AG04449 (cell line): Measurements from ENCODE around the gene YY1.

ENCODE experiments used
- CTCF ChIA-PET: fragments of 350-600 bp; formaldehyde crosslinking; extraction: SDS; loops from one replicate; lab custom pipeline; 2021; ENCODE audit warnings: antibody characterized with exemption; lab: Yijun Ruan, JAX
- POLR2A ChIA-PET: fragments of 400-600, 350-600 bp; formaldehyde crosslinking; extraction: SDS; loops from one replicate; lab custom pipeline; 2020; ENCODE audit warnings: antibody characterized with exemption, inconsistent platforms; lab: Yijun Ruan, JAX
- DNase-seq: peaks from one replicate; pipeline ENCODE4 v3.0.0-alpha.2; 2010; ENCODE audit warnings: low read depth, low spot score
- H3K4me3 ChIP-seq: 2 replicates; pipeline ENCODE4 v1.5.1; 2011; ENCODE audit warnings: low read depth, mild to moderate bottlenecking, control low read depth, low read length
- TF ChIP-seq, protein P1 (sequence below): IDR thresholded peaks from one replicate; pipeline ENCODE4 v1.5.1; 2011; ENCODE audit warnings: mild to moderate bottlenecking, moderate library complexity, low read length, control low read depth, inconsistent platforms; ENCODE audit not compliant: insufficient read depth; ENCODE audit errors: missing control alignments

Gene YY1

DNA sequence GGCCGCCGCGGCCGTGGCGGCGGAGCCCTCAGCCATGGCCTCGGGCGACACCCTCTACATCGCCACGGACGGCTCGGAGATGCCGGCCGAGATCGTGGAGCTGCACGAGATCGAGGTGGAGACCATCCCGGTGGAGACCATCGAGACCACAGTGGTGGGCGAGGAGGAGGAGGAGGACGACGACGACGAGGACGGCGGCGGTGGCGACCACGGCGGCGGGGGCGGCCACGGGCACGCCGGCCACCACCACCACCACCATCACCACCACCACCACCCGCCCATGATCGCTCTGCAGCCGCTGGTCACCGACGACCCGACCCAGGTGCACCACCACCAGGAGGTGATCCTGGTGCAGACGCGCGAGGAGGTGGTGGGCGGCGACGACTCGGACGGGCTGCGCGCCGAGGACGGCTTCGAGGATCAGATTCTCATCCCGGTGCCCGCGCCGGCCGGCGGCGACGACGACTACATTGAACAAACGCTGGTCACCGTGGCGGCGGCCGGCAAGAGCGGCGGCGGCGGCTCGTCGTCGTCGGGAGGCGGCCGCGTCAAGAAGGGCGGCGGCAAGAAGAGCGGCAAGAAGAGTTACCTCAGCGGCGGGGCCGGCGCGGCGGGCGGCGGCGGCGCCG lies 381 bp downstream of the YY1 start:
- CTCF ChIA-PET: interaction anchor here (1.2 to 4.4 kb wide), 7 partner anchors 9 to 213 kb away, joined by 3 to 26 read pairs (median 9); no protein-coding TSS in a partner anchor
- TF ChIP-seq, protein P1, sequence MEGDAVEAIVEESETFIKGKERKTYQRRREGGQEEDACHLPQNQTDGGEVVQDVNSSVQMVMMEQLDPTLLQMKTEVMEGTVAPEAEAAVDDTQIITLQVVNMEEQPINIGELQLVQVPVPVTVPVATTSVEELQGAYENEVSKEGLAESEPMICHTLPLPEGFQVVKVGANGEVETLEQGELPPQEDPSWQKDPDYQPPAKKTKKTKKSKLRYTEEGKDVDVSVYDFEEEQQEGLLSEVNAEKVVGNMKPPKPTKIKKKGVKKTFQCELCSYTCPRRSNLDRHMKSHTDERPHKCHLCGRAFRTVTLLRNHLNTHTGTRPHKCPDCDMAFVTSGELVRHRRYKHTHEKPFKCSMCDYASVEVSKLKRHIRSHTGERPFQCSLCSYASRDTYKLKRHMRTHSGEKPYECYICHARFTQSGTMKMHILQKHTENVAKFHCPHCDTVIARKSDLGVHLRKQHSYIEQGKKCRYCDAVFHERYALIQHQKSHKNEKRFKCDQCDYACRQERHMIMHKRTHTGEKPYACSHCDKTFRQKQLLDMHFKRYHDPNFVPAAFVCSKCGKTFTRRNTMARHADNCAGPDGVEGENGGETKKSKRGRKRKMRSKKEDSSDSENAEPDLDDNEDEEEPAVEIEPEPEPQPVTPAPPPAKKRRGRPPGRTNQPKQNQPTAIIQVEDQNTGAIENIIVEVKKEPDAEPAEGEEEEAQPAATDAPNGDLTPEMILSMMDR: no peak
- DNase-seq: no peak
- peak overlapping the region; percentile 97 for H3K4me3 ChIP-seq
- POLR2A ChIA-PET: no interaction called here

DNA sequence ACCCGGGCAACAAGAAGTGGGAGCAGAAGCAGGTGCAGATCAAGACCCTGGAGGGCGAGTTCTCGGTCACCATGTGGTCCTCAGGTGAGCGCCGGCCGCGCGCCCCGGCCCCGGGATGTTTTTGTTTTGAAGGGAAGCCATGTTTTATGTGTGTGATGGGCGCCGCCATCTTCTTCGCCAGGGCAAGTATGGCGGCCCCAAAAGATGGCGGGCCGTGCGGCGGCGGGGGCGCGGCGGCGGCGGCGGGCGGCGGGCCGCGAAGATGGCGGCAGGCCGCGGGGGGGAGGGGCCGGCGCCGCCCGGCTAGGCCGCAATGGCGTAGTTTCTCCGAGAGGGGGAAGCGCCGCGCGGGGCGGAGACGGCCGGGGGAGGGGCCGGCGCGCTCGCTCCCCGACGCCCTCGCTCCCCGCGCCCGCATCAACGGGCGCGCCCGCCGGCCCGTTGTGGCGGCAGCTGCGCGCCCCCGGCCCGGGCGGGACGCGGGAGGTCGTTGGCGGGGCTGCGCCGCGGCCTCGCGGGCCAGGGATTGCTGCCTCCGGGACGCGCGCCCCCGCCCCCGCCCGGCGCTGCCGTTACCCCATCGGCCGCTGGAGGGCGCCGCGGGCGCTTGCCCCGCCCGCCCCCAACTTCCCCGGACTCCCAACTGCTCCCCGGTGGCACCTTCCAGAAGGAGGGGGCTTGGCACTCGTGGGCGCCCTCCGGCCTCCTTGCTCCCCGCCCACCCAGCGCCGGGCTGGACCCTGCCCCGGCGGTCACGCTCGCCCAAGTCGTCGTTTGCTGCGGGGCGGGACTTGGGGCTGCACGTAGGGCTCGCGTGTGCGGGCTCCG lies 1.1 kb downstream of the YY1 start:
- CTCF ChIA-PET: interaction anchor here (0.7 to 4.4 kb wide), 20 partner anchors 9 to 320 kb away, joined by 3 to 26 read pairs (median 4); no protein-coding TSS in a partner anchor
- DNase-seq: peak; percentile 64
- peak overlapping the region; percentile 97 for H3K4me3 ChIP-seq
- TF ChIP-seq, protein P1: peak; percentile 54
- POLR2A ChIA-PET: no interaction called here

DNA sequence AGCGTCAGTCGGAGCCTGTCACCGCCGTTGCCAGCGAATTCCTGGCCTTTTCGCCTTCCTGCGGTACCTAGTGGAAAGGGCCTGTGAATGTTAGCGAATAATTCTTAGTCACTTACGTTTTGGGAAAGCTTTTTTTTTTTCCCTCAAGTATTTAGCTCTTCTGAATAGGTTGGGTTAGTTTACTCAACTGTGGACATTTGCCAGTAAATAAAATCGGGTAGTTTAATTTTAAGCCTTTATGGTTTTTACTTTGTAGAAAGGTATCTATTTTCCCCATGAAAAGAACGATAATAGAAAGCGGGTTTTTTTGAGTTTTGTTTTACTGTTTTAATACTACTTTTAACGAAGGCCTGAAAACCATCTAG lies 1.7 kb downstream of the YY1 start:
- DNase-seq: no peak
- ChIA-PET POLR2A (interaction anchor here (0.5 kb wide), 1 partner anchor 387 kb away, joined by 3 read pairs; no protein-coding TSS in a partner anchor), CTCF (interaction anchor here (0.6 to 4.4 kb wide), 24 partner anchors 10 to 320 kb away, joined by 3 to 26 read pairs (median 4); no protein-coding TSS in a partner anchor)

DNA sequence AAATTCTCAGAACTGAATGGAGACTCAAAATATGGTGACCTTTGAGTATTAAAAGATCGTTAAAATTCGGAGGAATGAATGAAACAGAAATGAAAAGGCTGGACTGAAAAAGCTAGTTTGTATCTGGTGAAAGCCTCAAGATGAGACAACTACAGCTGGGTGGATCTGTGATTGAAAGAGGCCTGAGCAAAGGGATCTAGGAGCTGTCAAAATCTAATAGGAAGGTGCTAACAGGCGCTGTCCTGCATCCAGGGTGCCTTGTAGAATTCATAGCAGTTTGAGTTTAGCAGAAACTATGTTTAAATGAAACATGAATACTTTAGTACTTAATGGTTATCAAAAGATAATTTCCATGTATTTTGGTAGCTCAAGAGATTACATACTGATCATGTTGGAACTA lies 2.3 kb downstream of the YY1 start:
- no peak for DNase-seq
- POLR2A ChIA-PET: interaction anchor here (0.5 kb wide), 1 partner anchor 386 kb away, joined by 3 read pairs; no protein-coding TSS in a partner anchor
- CTCF ChIA-PET: interaction anchor here (0.6 to 4.4 kb wide), 25 partner anchors 9 to 321 kb away, joined by 3 to 26 read pairs (median 5); no protein-coding TSS in a partner anchor
- peak overlapping the region; percentile 97 for H3K4me3 ChIP-seq
- TF ChIP-seq, protein P1: no peak

More for the DNA sequence above, 1.7 kb downstream of the YY1 start:
- TF ChIP-seq, protein P1: no peak
- H3K4me3 ChIP-seq: peak overlapping the region; percentile 97

DNA sequence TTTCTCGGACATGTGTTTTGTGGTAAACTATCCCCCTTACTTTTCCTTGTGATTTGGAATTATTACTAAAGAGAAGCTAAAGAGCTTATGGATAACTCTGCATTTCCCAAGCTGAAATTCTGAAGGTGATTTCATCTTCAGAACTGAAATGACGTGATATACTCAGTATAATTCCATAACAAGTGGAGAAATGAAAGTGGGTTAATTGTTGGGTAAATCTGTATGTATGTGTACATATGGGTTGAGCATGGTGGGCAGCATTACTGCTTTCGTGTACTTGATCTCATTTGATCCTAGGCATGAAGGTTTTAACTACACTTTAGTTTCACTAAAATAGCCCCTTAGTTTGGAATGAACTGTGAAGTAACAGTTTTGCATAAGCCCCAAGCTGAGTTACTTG lies 4.1 kb downstream of the YY1 start:
- CTCF ChIA-PET: interaction anchor here (0.7 to 4.4 kb wide), 9 partner anchors 12 to 259 kb away, joined by 3 to 26 read pairs (median 3); no protein-coding TSS in a partner anchor
- no peak overlapping the region for H3K4me3 ChIP-seq
- POLR2A ChIA-PET: no interaction called here
- TF ChIP-seq, protein P1: no peak
- DNase-seq: no peak
